Daoy (cell line): ENCODE data around the gene WDFY2. TPM values are rescaled to one million over a fixed set of nuclear protein-coding genes. Genes with fewer than 3 reads are reported as not detected.
A peak's percentile ranks its signal among the peaks of the same experiment; 100 is the strongest.
"Not testable (repeated sequence)": the region's sequence is repeated elsewhere in the genome, so short reads cannot be mapped to it uniquely, and the experiment has no call there.

Experiments
- DNase-seq: peaks from one replicate; pipeline ENCODE4 v3.0.0-alpha.2; 2015; ENCODE audit warnings: low read depth
- total RNA-seq: library from RNA; depleted of rRNA; stranded (reverse); fragments of >200 nt; shearing (Covaris generic); gene quantifications from 2 replicates; pipeline ENCODE4 v1.2.3, GENCODE V29; 2014; rRNA removed

The WDFY2 gene
- total RNA-seq = 1.4 and 4.5 TPM in 2 replicates

- peak; percentile 99 for DNase-seq
These were observed at the start of gene WDFY2 for GRCh38 chr13:51583875-51584730. Gene WDFY2 (plus strand): TSS chr13:51584462. CDS start chr13:51584688, 226 bp downstream.

GRCh38 chr13:51538591-51539179 is 45.6 kb upstream of the WDFY2 start:
- no peak for DNase-seq

GRCh38 chr13:51539887-51540286 is 44.4 kb upstream of the WDFY2 start:
- DNase-seq = no peak

GRCh38 chr13:51541037-51541436 is 43.2 kb upstream of the WDFY2 start:
- no peak for DNase-seq

GRCh38 chr13:51541809-51542258 is 42.4 kb upstream of the WDFY2 start:
- DNase-seq = no peak

- no peak for DNase-seq
These were observed 41.7 kb upstream of the WDFY2 start for GRCh38 chr13:51542346-51543242.

GRCh38 chr13:51545446-51545845 is 38.8 kb upstream of the WDFY2 start:
- DNase-seq = not testable (repeated sequence)

- DNase-seq = no peak
These were observed 36.7 kb upstream of the WDFY2 start for GRCh38 chr13:51547425-51548176.

GRCh38 chr13:51549050-51549449 is 35.2 kb upstream of the WDFY2 start:
- peak; percentile 17 for DNase-seq

GRCh38 chr13:51549593-51549992 is 34.7 kb upstream of the WDFY2 start:
- peak; percentile 5 for DNase-seq

GRCh38 chr13:51550151-51550550 is 34.1 kb upstream of the WDFY2 start:
- DNase-seq = no peak

- DNase-seq = no peak
These were observed 32.8 kb upstream of the WDFY2 start for GRCh38 chr13:51551416-51551815.

- DNase-seq = no peak
These were observed 32.2 kb upstream of the WDFY2 start for GRCh38 chr13:51552027-51552426.

- no peak for DNase-seq
These were observed 30.7 kb upstream of the WDFY2 start for GRCh38 chr13:51553531-51553930.

GRCh38 chr13:51556740-51557139 is 27.5 kb upstream of the WDFY2 start:
- DNase-seq = no peak

GRCh38 chr13:51557438-51557837 is 26.8 kb upstream of the WDFY2 start:
- no peak for DNase-seq

GRCh38 chr13:51557875-51558612 is 26.2 kb upstream of the WDFY2 start:
- peak; percentile 68 for DNase-seq

GRCh38 chr13:51559946-51560735 is 24.1 kb upstream of the WDFY2 start:
- DNase-seq = no peak

- no peak for DNase-seq
These were observed 22.1 kb upstream of the WDFY2 start for GRCh38 chr13:51562011-51562671.
